Raji (cell line): ENCODE data around the gene JCAD.

Experiments
- POLR2A ChIP-seq: IDR thresholded peaks from 2 replicates; pipeline ENCODE4 v1.6.1; 2011; ENCODE audit warnings: low read depth, low read length, control low read depth; ENCODE audit not compliant: insufficient read depth

Gene JCAD

GRCh38 chr10:30057894-30058556 is 1.4 kb downstream of the JCAD start:
- TF ChIP-seq POLR2A, result no peak

- no peak for TF ChIP-seq POLR2A
Measured at GRCh38 chr10:30057421-30057841, 2.0 kb downstream of the JCAD start.

- no peak for TF ChIP-seq POLR2A
Measured at GRCh38 chr10:30056767-30057355, 2.5 kb downstream of the JCAD start.

GRCh38 chr10:30056281-30056680 is 3.1 kb downstream of the JCAD start:
- no peak for TF ChIP-seq POLR2A

- no peak for TF ChIP-seq POLR2A
Measured at GRCh38 chr10:30055226-30055662, 4.1 kb downstream of the JCAD start.

- no peak for TF ChIP-seq POLR2A
Measured at GRCh38 chr10:30052062-30052461, 7.3 kb downstream of the JCAD start.

- no peak for TF ChIP-seq POLR2A
Measured at GRCh38 chr10:30051220-30051619, 8.2 kb downstream of the JCAD start.

- no peak for TF ChIP-seq POLR2A
Measured at GRCh38 chr10:30050411-30050810, 9.0 kb downstream of the JCAD start.

- no peak for TF ChIP-seq POLR2A
Measured at GRCh38 chr10:30048768-30049517, 10.4 kb downstream of the JCAD start.

GRCh38 chr10:30047924-30048531 is 11.4 kb downstream of the JCAD start:
- TF ChIP-seq POLR2A, result no peak

- no peak for TF ChIP-seq POLR2A
Measured at GRCh38 chr10:30047430-30047829, 12.0 kb downstream of the JCAD start.

- TF ChIP-seq POLR2A, result no peak
Measured at GRCh38 chr10:30046476-30046875, 12.9 kb downstream of the JCAD start.

GRCh38 chr10:30045961-30046360 is 13.4 kb downstream of the JCAD start:
- TF ChIP-seq POLR2A, result no peak

GRCh38 chr10:30043476-30044270 is 15.7 kb downstream of the JCAD start:
- no peak for TF ChIP-seq POLR2A

- TF ChIP-seq POLR2A, result no peak
Measured at GRCh38 chr10:30042820-30043219, 16.6 kb downstream of the JCAD start.
